ENCODE data around the gene CASP6.
"Not testable (repeated sequence)": the region's sequence is repeated elsewhere in the genome, so short reads cannot be mapped to it uniquely, and the experiment has no call there.

The CASP6 gene

DNA sequence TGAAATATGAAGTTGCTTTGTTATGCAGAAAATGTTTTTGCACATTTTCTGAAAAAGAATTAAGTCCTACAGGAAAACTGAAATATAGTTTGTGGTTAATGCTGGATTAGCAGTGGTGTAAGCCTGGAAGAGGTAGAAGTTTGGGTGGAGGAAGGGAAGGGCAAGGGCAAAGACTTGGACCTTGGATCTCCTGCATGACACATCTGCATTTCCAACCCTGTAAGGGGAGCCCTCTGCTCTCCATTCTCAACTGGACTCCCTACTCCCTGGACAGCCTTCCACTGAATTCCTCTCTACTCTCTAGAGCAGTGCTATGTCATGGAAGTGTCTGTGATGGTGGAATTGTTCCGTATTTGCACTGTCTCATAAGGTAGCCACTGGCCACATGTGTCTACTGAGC is 4.6 kb downstream of the CASP6 start:
- no peaks in the 10 kb centered on the region for H3K9me3 Mint-ChIP-seq
- no peaks in the 10 kb centered on the region for H3K27me3 Mint-ChIP-seq
- DNase-seq: no peak
- H3K4me1 Mint-ChIP-seq: peaks cover 16% of the 10 kb centered on the region
- no peak overlapping the region for H3K27ac Mint-ChIP-seq
- no peak overlapping the region for H3K4me3 Mint-ChIP-seq
- no peak for ATAC-seq
- peaks cover 20% of the 10 kb centered on the region for H3K36me3 Mint-ChIP-seq (ENCODE audit: low read depth)

DNA sequence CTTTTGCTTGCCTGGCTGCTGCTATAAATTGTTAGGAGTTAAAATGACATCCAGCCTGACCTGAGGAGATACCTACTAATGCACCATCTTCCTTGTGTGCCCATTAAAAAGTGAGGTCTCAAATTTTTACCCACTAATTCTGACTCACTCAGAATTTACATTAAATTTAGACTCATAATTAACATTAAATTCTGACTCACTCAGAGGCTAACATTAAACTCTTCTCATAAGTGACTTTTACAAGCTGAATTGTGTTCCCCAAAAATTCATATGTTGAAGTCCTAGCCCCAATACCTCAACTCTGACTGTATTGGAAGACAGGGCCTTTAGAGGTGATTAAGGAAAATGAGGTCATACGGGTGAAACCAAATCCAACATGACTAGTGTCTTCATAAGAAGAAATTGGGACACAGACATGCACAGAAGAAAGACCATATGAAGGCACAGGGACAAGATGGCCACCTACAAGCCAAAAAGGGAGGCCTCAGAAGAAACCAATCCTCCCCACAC is 11.8 kb downstream of the CASP6 start:
- Mint-ChIP-seq H3K36me3 (ENCODE audit: low read depth) (peaks cover 57% of the 10 kb centered on the region), H3K4me3 (no peak overlapping the region), H3K9me3 (no peaks in the 10 kb centered on the region), H3K27ac (peak overlapping the region; percentile 70), H3K4me1 (peaks cover 31% of the 10 kb centered on the region), H3K27me3 (no peaks in the 10 kb centered on the region)
- ATAC-seq (peak; percentile 72), DNase-seq (no peak)

DNA sequence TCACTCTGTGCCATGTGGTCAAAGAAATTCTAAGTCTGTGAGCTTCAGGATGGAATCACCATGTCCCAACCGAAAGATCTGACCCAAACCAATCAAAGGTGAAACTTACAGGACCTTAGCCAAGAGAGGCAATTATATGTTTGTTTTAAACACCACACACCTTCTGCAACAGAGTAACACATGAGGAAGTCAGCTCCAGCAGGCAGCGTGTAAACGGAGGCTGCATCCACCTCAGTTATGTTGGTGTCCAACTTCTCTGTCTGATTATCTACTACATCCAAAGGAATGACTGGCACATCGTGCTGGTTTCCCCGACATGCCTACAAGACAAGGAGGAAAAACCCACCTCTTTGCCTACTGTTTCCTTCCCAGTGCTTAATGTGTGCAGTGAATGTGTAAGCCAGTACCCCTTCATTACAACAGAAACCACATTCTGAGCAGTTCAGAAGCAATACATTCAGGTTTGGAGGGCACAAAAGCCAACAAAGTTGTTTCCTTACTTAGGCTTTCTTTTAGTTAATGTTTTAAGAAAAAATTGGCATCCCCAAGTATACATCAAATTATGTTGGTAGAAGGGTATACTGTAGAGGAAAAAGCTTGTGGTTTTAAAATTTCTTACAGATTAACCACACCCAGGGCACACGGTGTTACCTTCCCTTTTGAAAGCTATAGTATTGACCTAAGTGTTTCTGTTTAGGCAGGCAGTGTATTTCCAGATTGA is 12.4 kb downstream of the CASP6 start:
- Mint-ChIP-seq H3K4me3 (peak overlapping the region; percentile 1), H3K36me3 (ENCODE audit: low read depth) (peaks cover 57% of the 10 kb centered on the region)

DNA sequence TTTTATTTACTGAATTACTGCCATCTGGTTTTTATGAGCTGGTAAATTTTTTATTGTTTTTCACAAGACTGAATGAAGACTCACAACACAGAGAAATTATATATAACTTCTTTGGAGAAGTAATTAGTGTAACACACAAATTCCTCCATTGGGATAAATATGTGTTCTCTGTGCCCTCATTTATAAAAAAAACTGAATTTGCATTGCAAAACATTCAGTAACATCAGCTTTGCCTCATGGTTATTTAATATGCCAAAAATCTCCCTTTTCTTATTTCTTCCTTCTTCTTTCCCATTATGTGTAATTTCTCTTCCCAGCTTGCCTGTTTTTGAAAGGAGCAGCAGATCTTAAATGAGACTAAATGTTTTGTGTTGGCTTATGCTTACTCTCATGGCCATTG is 18.5 kb downstream of the CASP6 start:
- no peaks in the 10 kb centered on the region for H3K27me3 Mint-ChIP-seq
- H3K9me3 Mint-ChIP-seq: no peaks in the 10 kb centered on the region
- H3K27ac Mint-ChIP-seq: no peak overlapping the region
- H3K4me3 Mint-ChIP-seq: no peak overlapping the region
- H3K36me3 Mint-ChIP-seq (ENCODE audit: low read depth): peaks cover 43% of the 10 kb centered on the region
- ATAC-seq: no peak
- no peak for DNase-seq
- peaks cover 17% of the 10 kb centered on the region for H3K4me1 Mint-ChIP-seq

More for the DNA sequence above, 12.4 kb downstream of the CASP6 start:
- Mint-ChIP-seq H3K9me3 (no peaks in the 10 kb centered on the region), H3K27me3 (no peaks in the 10 kb centered on the region), H3K27ac (peak overlapping the region; percentile 70), H3K4me1 (peaks cover 31% of the 10 kb centered on the region)
- peak; percentile 86 for ATAC-seq
- no peak for DNase-seq

DNA sequence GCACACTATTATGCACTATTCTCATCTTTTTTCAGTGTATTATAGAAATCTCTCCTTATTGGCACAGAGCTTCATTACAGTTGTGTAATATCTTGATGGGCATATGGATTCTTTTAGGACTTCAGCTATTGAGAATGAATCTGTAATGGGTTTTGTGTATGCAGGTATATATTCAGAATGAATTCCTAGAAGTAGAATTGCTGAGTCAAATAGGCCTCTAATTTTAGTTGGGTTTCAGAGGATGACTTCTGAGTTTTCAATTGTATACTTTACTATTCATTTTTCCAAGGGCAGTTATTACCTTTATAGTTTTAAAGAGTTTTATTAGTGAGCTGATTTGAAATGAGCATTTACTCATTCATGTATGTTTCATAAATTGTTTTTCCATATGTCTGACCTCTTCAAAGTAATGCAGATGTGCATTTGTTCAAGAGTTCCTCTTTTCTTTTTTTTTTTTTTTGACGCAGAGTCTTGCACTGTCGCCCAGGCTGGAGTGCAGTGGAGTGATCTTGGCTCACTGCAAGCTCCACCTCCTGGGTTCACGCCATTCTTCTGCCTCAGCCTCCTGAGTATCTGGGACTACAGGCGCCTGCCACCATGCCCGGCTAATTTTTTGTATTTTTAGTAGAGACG is 19.5 kb downstream of the CASP6 start:
- DNase-seq (no peak), ATAC-seq (no peak)
- Mint-ChIP-seq H3K4me3 (no peak overlapping the region), H3K27me3 (no peaks in the 10 kb centered on the region), H3K36me3 (ENCODE audit: low read depth) (peaks cover 35% of the 10 kb centered on the region), H3K9me3 (no peaks in the 10 kb centered on the region), H3K4me1 (peaks cover 15% of the 10 kb centered on the region), H3K27ac (peak overlapping the region; percentile 33)

DNA sequence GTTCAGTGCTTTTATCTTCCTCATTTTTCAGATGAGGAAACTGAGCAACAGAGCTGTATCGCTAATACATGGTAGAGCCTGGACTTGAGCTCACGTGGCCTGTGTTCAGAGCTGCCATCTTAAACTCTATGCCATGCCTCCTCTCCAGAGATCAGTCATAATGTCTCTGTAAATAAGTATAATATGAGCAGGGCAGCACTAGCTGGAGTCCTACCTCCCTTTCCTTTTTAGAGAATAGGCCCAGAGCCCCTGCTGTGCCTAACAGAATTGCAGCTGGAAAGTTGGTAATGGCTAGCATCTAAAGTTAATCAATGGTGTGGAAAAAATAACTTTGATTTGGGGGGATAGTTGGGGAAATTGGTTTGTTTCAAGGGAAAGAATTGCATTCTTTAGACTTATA is 20.4 kb downstream of the CASP6 start:
- Mint-ChIP-seq H3K36me3 (ENCODE audit: low read depth) (peaks cover 30% of the 10 kb centered on the region), H3K27me3 (no peaks in the 10 kb centered on the region), H3K4me3 (no peak overlapping the region), H3K27ac (no peak overlapping the region), H3K4me1 (peaks cover 15% of the 10 kb centered on the region), H3K9me3 (no peaks in the 10 kb centered on the region)
- ATAC-seq: no peak
- DNase-seq: no peak

DNA sequence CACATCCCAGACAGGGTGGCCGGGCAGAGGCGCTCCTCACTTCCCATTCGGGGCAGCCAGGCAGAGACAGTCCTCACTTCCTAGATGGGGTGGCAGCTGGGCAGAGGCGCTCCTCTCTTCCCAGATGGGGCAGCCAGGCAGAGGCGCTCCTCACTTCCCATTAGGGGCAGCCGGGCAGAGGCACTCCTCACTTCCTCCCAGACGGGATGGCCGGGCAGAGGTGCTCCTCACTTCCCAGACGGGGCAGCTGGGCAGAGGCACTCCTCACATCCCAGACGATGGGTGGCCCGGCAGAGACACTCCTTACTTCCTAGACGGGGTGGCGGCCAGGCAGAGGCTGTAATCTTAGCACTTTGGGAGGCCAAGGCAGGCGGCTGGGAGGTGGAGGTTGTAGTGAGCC is 24.3 kb downstream of the CASP6 start:
- DNase-seq, H3K27me3 Mint-ChIP-seq, H3K9me3 Mint-ChIP-seq, H3K27ac Mint-ChIP-seq, H3K4me3 Mint-ChIP-seq, ATAC-seq: not testable (repeated sequence)
- H3K4me1 Mint-ChIP-seq: peaks cover 26% of the 10 kb centered on the region
- peaks cover 20% of the 10 kb centered on the region for H3K36me3 Mint-ChIP-seq (ENCODE audit: low read depth)

DNA sequence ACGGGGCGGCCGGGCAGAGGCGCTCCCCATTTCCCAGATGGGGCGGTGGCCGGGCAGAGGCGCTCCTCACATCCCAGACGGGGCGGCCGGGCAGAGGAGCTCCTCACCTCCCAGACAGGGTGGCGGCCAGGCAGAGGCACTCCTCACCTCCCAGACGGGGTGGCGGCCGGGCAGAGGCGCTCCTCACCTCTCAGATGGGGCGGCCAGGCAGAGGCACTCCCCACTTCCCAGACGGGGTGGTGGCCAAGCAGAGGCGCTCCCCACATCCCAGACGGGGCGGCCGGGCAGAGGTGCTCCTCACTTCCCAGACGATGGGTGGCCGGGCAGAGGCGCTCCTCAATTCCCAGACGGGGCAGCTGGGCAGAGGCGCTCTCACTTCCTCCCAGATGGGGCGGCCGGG is 24.8 kb downstream of the CASP6 start:
- peaks cover 21% of the 10 kb centered on the region for H3K4me1 Mint-ChIP-seq
- not testable (repeated sequence) for DNase-seq, H3K27ac Mint-ChIP-seq, H3K9me3 Mint-ChIP-seq, ATAC-seq, H3K4me3 Mint-ChIP-seq, H3K27me3 Mint-ChIP-seq
- peaks cover 23% of the 10 kb centered on the region for H3K36me3 Mint-ChIP-seq (ENCODE audit: low read depth)

DNA sequence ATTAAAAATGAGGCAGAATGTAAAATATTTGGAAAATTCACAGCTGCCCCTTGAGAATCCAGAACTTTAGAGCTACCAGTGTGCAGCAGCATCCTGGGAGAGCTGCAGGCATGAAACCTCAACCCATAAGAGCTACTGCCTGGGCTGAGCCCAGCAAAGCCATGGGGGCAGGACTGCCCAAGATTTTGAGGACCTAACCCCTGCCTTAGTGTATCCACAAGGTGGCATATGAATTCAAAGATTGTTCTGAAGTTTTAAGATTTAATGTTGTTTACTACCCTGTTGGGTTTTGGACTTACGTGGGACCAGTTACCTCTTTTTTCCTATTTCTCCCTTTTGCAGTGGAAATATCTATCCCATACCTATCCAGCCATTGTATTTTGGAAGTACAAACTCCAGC is 26.4 kb downstream of the CASP6 start:
- Mint-ChIP-seq H3K27me3 (no peaks in the 10 kb centered on the region), H3K27ac (no peak overlapping the region), H3K4me3 (no peak overlapping the region), H3K9me3 (peaks cover under 1% of the 10 kb centered on the region), H3K36me3 (ENCODE audit: low read depth) (peaks cover 30% of the 10 kb centered on the region), H3K4me1 (peaks cover 18% of the 10 kb centered on the region)
- ATAC-seq: no peak
- DNase-seq: no peak

DNA sequence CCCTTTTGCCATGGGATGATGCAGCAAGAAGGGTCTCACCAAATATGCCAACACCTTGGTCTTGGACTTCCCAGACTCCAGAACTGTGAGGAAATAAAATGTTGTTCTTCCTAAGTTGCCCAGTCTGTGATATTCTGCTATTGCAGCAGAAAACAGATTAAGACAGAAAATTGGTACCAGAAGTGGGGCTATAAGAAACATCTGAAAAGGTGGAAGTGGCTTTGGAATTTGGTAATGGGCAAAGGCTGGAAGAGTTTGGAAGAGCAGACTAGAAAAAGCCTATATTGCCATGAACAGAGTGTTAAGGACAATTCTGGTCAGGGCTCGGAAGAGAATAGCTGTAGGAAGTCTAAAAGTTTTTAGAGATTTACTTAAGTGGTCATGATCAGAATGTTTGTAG is 27.4 kb downstream of the CASP6 start:
- H3K27ac Mint-ChIP-seq: no peak overlapping the region
- no peaks in the 10 kb centered on the region for H3K27me3 Mint-ChIP-seq
- peaks cover 28% of the 10 kb centered on the region for H3K4me1 Mint-ChIP-seq
- peaks cover 40% of the 10 kb centered on the region for H3K36me3 Mint-ChIP-seq (ENCODE audit: low read depth)
- ATAC-seq: no peak
- peaks cover 11% of the 10 kb centered on the region for H3K9me3 Mint-ChIP-seq
- no peak overlapping the region for H3K4me3 Mint-ChIP-seq
- no peak for DNase-seq

DNA sequence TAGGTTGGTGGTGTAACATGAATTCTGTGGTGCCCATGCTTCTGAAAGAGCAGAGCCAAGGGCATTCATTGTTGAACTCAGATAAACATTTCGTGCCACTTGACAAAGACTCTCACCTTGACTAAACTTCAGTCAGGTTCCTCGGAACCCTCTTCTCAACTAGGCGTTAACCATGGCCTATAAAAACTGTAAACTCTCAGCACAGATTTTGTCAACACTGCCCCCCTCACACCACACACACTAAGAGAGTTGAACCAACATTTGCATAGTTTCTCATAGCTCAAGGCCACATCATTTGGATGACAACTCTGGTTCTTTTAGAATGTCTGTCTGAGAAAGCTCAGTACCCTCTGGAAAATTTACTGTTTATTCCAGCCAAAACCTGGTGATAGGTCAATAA is 28.1 kb downstream of the CASP6 start:
- H3K36me3 Mint-ChIP-seq (ENCODE audit: low read depth): peaks cover 40% of the 10 kb centered on the region
- peaks cover 13% of the 10 kb centered on the region for H3K9me3 Mint-ChIP-seq
- no peaks in the 10 kb centered on the region for H3K27me3 Mint-ChIP-seq
- H3K4me3 Mint-ChIP-seq: no peak overlapping the region
- peaks cover 33% of the 10 kb centered on the region for H3K4me1 Mint-ChIP-seq
- peak; percentile 34 for ATAC-seq
- no peak for DNase-seq
- H3K27ac Mint-ChIP-seq: peak overlapping the region; percentile 68

DNA sequence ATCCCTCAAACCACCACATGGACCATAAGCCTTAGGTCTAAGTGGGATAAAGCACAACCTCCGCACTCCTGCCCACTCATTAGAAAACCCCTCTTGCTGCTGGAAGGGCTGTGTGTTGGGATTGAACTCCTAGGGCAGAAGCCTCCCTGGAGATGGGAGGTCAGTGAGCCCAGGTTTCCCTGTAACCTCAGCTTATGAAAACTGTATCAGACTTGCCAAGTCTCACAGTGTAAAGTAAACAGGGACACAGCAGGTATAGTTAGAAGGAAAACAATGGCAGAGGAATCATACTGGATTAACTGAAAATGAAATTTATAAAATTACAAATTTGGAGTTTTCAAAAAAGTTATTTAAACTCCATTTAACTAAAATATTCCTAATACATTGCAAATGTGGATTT is 29.9 kb downstream of the CASP6 start:
- Mint-ChIP-seq H3K4me1 (peaks cover 52% of the 10 kb centered on the region), H3K36me3 (ENCODE audit: low read depth) (peaks cover 43% of the 10 kb centered on the region), H3K27me3 (no peaks in the 10 kb centered on the region), H3K4me3 (no peak overlapping the region), H3K9me3 (peaks cover 13% of the 10 kb centered on the region), H3K27ac (no peak overlapping the region)
- ATAC-seq (no peak), DNase-seq (no peak)

DNA sequence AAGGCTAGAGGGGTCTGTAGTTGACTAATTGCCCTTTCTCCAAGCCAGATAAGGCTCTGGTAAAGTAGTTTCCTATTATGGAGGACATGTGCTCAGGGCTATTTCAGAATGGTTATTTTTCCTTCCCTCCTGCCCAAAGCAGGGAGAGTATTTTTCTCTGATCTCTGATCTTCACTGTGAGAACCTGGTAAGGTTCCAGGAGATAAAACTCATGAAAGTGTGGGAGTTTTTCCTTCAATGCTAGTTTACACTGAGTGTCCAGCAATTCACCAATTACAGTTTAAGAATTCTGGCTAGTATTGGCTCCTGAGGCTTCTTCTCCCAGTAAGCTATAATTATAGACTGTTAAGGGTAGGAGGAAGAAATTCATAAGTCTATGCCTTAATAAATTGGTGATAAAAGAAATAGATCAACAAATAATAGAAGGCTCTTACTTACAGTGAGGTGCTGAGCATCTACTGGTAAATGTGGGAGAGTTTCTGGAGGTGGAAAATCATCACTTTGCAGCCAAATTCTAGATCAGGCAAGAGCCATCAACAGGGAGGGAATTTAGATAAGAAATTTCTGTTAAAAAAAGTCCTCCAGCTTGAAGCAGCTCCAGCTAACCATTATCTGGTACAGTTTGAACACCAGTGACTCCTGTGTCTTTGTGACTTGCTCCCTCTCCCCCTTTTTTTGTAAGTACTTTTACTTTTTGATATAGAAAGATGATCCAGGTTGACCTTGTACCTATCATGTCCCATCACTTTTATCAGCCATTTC is 30.9 kb downstream of the CASP6 start:
- DNase-seq (no peak), ATAC-seq (no peak)
- Mint-ChIP-seq H3K27ac (peak overlapping the region; percentile 79), H3K9me3 (peaks cover 13% of the 10 kb centered on the region), H3K4me3 (no peak overlapping the region), H3K4me1 (peaks cover 58% of the 10 kb centered on the region), H3K36me3 (ENCODE audit: low read depth) (peaks cover 45% of the 10 kb centered on the region), H3K27me3 (no peaks in the 10 kb centered on the region)

DNA sequence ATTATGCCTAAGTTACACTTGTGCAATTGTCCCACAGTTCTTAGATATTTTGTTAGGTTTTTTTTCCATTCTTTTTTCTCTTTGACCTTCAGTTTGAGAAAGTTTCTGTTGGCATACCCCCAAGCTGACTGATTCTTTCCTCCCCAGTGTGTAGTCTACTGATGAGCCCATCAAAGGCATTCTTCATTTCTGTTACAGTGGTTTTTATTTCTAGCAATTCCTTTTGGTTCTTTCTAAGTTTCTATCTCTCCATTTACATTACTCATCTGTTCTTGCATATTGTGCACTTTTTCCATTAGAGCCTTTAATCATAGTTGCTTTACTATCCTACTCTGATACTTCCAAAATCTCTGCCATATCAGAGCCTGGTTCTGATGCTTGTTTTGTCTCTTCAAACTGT is 31.9 kb downstream of the CASP6 start:
- ATAC-seq: peak; percentile 89
- peaks cover 47% of the 10 kb centered on the region for H3K36me3 Mint-ChIP-seq (ENCODE audit: low read depth)
- H3K9me3 Mint-ChIP-seq: peaks cover 13% of the 10 kb centered on the region

More for the DNA sequence above, 31.9 kb downstream of the CASP6 start:
- Mint-ChIP-seq H3K4me1 (peaks cover 68% of the 10 kb centered on the region), H3K4me3 (peak overlapping the region; percentile 44), H3K27ac (peak overlapping the region; percentile 79), H3K27me3 (no peaks in the 10 kb centered on the region)
- peak; percentile 41 for DNase-seq

Measured in activated naive CD8-positive, alpha-beta T cell treated with anti-CD3 and anti-CD28 coated beads, Interleukin-2, amount 50 U/mL, for 24 hours (primary cell).